Activated CD4-positive, alpha-beta memory T cell treated with anti-CD3 and anti-CD28 coated beads, Interleukin-2, amount 10 ng/mL, durations not matched to agents 7 days and 5 days (primary cell): ENCODE measurements around the gene THRB. TPM values are rescaled to one million over a fixed set of nuclear protein-coding genes. Genes with fewer than 3 reads are reported as not detected.

Experiments used
- CTCF ChIA-PET: fragments of 350-600 bp; sonication (Branson Sonifier 250); formaldehyde crosslinking; loops from one replicate; lab custom pipeline; 2021; ENCODE audit warnings: antibody characterized with exemption, inconsistent platforms; lab: Charles Lee
- POLR2A ChIA-PET: fragments of 350-600 bp; sonication (Branson Sonifier 250); formaldehyde crosslinking; loops from one replicate; lab custom pipeline; 2021; ENCODE audit warnings: antibody characterized with exemption; lab: Charles Lee
- DNase-seq: peaks from one replicate; pipeline ENCODE4 v3.0.0-alpha.2; 2020
- H3K27ac Mint-ChIP-seq: one replicate; pipeline ENCODE4 v1.8.0; 2021; ENCODE audit warnings: mild to moderate bottlenecking, mixed read lengths
- H3K27me3 Mint-ChIP-seq: one replicate; pipeline ENCODE4 v1.8.0; 2021; ENCODE audit warnings: mixed read lengths
- H3K36me3 Mint-ChIP-seq: one replicate; pipeline ENCODE4 v1.8.0; 2021; ENCODE audit warnings: low read depth, mixed read lengths
- H3K4me1 Mint-ChIP-seq: one replicate; pipeline ENCODE4 v1.8.0; 2021; ENCODE audit warnings: mixed read lengths
- H3K4me3 Mint-ChIP-seq: one replicate; pipeline ENCODE4 v1.8.0; 2021; ENCODE audit warnings: mild to moderate bottlenecking, mixed read lengths
- H3K9me3 Mint-ChIP-seq: one replicate; pipeline ENCODE4 v1.8.0; 2021; ENCODE audit warnings: mixed read lengths
- total RNA-seq, 2 experiments: library from RNA; stranded (reverse); gene quantifications; one replicate each; pipeline ENCODE4 v1.2.3, GENCODE V29; 2021

THRB gene
- total RNA-seq: not detected

DNA sequence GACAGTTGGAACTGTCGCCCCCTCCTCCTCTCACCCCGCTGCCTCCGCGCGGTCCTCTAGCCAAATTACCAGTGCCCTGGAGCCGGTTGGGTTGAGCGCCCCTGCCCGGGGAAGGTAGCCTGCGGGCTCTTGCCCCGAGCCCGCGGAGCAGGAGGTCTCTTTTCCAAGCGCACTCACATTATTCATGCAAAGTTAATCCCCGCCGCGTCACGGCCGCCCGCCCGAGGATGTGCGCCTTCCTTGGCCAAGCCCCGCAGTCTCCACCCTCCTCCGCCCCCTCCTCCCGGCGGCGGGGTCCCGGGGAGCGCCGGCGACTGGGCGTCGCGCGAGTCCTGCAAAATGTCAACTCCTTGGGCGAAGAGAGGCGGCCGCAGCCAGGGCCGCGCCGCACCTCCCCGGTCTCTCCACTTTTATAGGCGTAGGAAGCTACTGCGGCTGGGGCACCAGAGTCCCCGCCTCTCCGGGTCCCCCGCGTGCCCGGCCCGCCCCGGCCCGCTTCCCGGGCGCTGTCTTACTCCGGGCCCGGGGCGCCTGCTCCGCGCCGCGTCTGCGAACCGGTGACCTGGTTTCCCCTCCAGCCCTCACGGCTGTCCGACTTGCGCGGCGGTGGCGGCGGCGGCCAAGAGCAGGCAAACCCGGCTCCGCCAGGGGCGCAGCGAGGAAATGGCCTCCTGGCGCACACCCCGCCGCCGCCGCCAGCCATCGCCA, at the start of gene THRB:
TSS of gene THRB (minus strand) at position 233 of the 708 bp plus-strand sequence.
- CTCF ChIA-PET: no interaction called here
- Mint-ChIP-seq H3K4me3 (no peak within 1 kb of the TSS), H3K27ac (no peak within 1 kb of the TSS)

DNA sequence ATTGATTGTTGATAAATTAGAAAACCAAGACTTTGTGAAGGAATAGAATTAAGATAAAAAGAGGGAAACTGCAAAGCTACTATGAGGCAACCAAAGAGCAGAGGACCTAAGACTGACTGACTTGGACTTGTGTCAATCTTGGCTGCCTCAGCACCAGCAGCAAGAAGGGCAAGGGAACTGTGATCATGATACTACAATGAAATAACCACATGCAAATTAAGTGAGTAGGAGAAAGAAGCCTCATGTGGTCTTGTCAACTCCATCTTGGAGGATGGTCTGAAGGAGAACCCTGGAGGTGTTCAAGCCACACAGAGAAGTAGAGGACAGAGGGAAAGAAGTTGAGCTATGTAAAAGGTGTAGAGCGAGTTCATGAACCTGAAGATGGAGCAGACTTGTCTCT, 47.3 kb upstream of the THRB start:
- Mint-ChIP-seq H3K4me3 (no peak overlapping the region), H3K27me3 (no peaks in the 10 kb centered on the region), H3K4me1 (no peaks in the 10 kb centered on the region), H3K9me3 (no peaks in the 10 kb centered on the region), H3K27ac (no peak overlapping the region), H3K36me3 (no peaks in the 10 kb centered on the region)
- POLR2A ChIA-PET: no interaction called here
- no peak for DNase-seq
- CTCF ChIA-PET: no interaction called here

More for the DNA sequence above, at the start of gene THRB:
- POLR2A ChIA-PET: no interaction called here
- H3K36me3 Mint-ChIP-seq: no peaks in the 10 kb centered on the region
- H3K27me3 Mint-ChIP-seq: peaks cover 41% of the 10 kb centered on the region
- DNase-seq: no peak
- no peaks in the 10 kb centered on the region for H3K4me1 Mint-ChIP-seq
- no peaks in the 10 kb centered on the region for H3K9me3 Mint-ChIP-seq

DNA sequence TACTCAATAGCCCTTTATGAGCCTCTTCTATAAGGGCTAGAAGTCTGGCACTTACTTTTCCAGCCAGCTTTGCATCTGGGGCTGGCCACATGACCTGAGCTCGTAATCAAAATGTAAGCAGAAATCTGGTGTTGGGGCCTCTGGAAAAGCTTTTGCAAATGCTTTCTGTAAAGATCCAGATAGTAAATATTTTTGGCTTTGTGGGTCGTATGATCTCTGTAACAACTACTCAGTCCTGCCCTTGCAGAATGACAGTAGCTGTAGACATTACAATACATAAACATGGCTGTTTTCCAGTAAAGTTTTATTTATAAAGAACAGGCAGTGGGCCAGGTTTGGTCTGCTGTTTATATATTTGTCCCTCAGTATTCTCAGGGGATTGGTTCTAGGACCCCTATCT, 46.2 kb upstream of the THRB start:
- Mint-ChIP-seq H3K4me3 (no peak overlapping the region), H3K9me3 (no peaks in the 10 kb centered on the region), H3K4me1 (no peaks in the 10 kb centered on the region), H3K36me3 (no peaks in the 10 kb centered on the region), H3K27ac (no peak overlapping the region), H3K27me3 (no peaks in the 10 kb centered on the region)
- CTCF ChIA-PET: interaction anchor here (0.5 kb wide), 1 partner anchor 318 kb away, joined by 4 read pairs; no protein-coding TSS in a partner anchor
- no peak for DNase-seq
- POLR2A ChIA-PET: no interaction called here

DNA sequence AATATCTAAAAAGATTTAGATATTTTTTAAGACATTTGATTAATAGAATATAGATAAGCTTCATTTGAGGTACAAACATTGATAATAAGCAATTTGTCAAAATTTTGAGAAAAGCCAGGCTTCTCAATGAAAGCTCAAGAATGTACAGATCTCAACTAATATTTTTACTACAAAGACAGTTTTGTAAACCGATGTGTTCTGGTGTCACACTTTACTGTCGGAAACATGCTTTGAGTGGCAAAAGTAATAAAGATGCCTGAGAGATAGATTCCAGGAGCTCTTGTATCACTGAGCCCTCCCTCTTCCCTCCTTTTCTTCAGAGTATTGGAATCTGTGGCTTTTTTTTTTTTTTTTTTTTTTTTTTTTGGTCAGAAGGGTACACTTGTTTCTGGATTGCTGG, 45.0 kb upstream of the THRB start:
- ChIA-PET POLR2A (no interaction called here), CTCF (interaction anchor here (0.7 kb wide), 1 partner anchor 764 kb away, joined by 5 read pairs; no protein-coding TSS in a partner anchor)
- H3K4me3 Mint-ChIP-seq: no peak overlapping the region
- no peaks in the 10 kb centered on the region for H3K9me3 Mint-ChIP-seq
- no peaks in the 10 kb centered on the region for H3K36me3 Mint-ChIP-seq
- no peaks in the 10 kb centered on the region for H3K4me1 Mint-ChIP-seq
- H3K27me3 Mint-ChIP-seq: no peaks in the 10 kb centered on the region
- H3K27ac Mint-ChIP-seq: no peak overlapping the region
- DNase-seq: no peak

DNA sequence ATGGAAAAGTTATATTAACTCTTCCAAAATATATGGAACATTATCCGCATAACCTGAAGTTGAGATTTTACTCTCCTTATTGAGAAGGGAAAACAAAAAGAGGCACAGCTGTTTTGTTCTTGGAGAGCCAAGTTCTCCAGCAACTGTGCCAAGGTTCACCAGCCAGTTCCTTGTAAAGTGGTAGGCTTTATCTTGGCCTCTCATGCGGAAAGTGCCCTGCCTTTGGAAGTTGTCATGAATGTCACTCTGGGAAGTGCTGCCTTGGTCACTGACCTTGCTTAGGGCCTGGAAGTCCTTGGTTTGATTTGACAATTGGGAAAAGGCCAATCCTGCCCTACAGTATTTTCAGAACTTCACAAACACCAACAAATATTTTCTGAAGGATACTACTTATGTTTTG, 44.2 kb upstream of the THRB start:
- no peak overlapping the region for H3K27ac Mint-ChIP-seq
- no peaks in the 10 kb centered on the region for H3K27me3 Mint-ChIP-seq
- CTCF ChIA-PET: no interaction called here
- no peaks in the 10 kb centered on the region for H3K36me3 Mint-ChIP-seq
- POLR2A ChIA-PET: no interaction called here
- DNase-seq: no peak
- H3K9me3 Mint-ChIP-seq: no peaks in the 10 kb centered on the region
- H3K4me1 Mint-ChIP-seq: no peaks in the 10 kb centered on the region
- no peak overlapping the region for H3K4me3 Mint-ChIP-seq

DNA sequence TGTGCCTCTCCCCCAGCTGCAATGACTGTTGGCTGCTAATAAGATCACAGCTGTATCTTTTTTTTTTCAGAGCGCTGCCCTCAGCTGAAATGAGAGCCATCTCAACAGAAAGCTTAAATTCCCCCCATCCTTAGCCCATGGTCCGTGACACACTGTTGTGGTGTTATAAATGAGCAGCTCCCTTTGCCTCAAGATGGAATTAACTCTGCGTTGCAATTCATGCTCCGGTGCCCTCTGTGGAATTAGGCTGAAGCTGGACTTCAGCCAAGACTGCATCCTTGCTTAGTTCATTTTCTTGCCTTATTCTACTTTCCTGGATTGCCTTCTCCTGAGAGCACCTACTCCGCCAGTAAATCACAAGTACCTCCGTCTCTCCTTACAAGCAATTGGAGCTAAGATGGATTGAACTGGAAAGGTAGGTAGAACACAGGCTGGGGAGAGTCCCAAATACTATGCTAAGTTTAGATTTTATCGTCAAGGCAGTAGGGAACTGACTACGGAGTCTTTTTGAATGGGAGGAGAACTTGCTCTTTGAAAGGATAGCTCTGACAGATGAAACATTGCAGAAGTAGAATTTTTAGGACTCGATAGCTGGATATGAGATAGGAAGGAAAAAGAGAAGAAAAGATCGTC, 39.0 kb upstream of the THRB start:
- H3K9me3 Mint-ChIP-seq: peaks cover 3% of the 10 kb centered on the region
- ChIA-PET POLR2A (no interaction called here), CTCF (no interaction called here)

DNA sequence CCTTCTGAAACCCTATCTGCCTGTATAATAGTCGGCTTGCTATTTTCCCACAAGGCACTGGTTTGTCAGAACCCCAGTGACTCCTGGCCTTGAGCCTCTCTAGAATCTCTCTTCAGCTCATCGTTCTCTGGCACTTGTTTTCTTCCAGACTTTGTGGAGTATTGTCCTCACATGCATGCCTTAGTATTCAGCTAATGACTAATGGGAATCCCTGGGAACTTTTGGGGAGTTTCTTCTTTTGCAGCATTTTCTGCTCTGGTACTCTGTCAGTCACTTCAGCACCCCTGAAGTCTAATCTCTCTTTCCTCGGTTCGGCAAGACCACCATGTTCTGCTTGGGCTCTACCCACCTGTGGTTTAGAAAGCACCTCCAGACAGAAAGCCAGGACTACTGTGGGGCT, 35.8 kb upstream of the THRB start:
- POLR2A ChIA-PET: no interaction called here
- H3K27me3 Mint-ChIP-seq: no peaks in the 10 kb centered on the region
- H3K4me1 Mint-ChIP-seq: no peaks in the 10 kb centered on the region
- peaks cover 3% of the 10 kb centered on the region for H3K9me3 Mint-ChIP-seq
- DNase-seq: no peak
- no peak overlapping the region for H3K27ac Mint-ChIP-seq
- CTCF ChIA-PET: no interaction called here
- H3K36me3 Mint-ChIP-seq: no peaks in the 10 kb centered on the region
- H3K4me3 Mint-ChIP-seq: no peak overlapping the region

More for the DNA sequence above, 39.0 kb upstream of the THRB start:
- no peak overlapping the region for H3K4me3 Mint-ChIP-seq
- H3K4me1 Mint-ChIP-seq: no peaks in the 10 kb centered on the region
- H3K36me3 Mint-ChIP-seq: no peaks in the 10 kb centered on the region
- DNase-seq: no peak
- no peaks in the 10 kb centered on the region for H3K27me3 Mint-ChIP-seq
- H3K27ac Mint-ChIP-seq: no peak overlapping the region

DNA sequence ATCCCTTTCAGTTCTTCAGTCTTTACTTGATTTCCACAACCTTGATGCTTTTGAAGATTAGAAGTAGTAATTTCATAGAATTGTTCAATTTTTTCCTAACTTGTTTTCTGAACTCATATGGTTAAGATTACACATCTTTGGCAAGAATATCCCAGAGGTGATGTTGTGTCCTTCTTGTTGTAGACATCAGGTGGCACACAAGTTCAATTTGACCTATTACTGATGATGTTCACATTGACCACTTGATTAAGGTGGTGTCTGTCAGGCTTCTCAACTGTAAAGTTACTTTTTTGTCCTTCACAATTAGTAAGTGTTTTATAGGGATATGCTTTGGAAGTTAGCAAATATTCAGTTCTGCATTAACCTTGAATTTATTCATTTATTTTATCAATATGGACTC, 34.6 kb upstream of the THRB start:
- POLR2A ChIA-PET: no interaction called here
- Mint-ChIP-seq H3K27me3 (peaks cover 2% of the 10 kb centered on the region), H3K36me3 (no peaks in the 10 kb centered on the region), H3K4me3 (no peak overlapping the region), H3K27ac (no peak overlapping the region), H3K4me1 (no peaks in the 10 kb centered on the region), H3K9me3 (peaks cover 3% of the 10 kb centered on the region)
- no peak for DNase-seq
- CTCF ChIA-PET: no interaction called here

DNA sequence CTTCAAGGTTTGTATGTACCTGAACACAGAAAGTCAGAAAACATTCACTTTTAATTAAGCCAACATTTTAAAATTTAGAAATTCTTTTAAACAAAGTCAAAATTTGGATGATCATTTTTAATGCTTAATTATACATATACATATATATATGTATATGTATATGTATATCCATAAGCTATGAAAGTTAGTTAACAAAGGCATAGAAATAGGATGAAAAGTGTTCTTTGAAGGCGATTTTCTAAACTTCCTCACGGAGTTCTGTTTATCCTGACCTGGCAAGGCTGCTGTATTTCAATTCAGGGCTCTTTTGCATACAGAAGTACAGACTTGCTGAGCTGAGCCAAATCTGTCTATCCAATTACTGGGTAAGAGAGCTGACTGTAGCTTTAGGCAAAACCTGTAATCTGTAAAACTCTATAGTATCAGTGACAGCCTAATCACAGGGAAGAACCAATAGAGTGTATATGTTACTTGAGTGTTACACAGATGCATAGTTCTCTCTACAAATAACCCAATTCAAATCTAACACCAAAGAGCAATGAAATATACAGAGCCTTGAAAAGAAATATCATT, 32.1 kb upstream of the THRB start:
- ChIA-PET POLR2A (no interaction called here), CTCF (no interaction called here)
- no peak overlapping the region for H3K27ac Mint-ChIP-seq
- peaks cover 3% of the 10 kb centered on the region for H3K9me3 Mint-ChIP-seq
- no peaks in the 10 kb centered on the region for H3K4me1 Mint-ChIP-seq
- H3K36me3 Mint-ChIP-seq: no peaks in the 10 kb centered on the region
- DNase-seq: no peak
- peaks cover 17% of the 10 kb centered on the region for H3K27me3 Mint-ChIP-seq
- H3K4me3 Mint-ChIP-seq: no peak overlapping the region

DNA sequence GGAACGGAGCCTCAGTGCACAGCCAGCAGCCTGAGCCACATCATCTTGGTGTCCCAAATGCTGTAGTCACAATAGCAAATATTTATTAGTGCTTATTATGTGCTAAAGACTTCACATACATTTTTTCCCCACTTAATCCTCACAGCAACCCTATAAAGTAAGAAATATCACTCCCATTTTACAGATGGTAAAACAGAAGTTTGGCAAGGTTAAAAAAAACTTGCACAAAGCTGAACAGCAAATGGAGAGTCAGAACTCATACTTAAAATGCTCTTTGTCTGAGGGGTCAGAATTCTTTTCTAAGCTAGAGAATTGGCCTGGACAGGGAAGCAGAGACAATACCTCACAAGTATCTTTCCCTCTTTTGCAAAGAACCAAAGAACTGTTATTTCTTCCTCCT, 30.9 kb upstream of the THRB start:
- POLR2A ChIA-PET: no interaction called here
- H3K9me3 Mint-ChIP-seq: no peaks in the 10 kb centered on the region
- H3K27me3 Mint-ChIP-seq: peaks cover 24% of the 10 kb centered on the region
- H3K4me3 Mint-ChIP-seq: no peak overlapping the region
- peaks cover 3% of the 10 kb centered on the region for H3K36me3 Mint-ChIP-seq
- CTCF ChIA-PET: no interaction called here
- no peak overlapping the region for H3K27ac Mint-ChIP-seq
- H3K4me1 Mint-ChIP-seq: no peaks in the 10 kb centered on the region
- no peak for DNase-seq

DNA sequence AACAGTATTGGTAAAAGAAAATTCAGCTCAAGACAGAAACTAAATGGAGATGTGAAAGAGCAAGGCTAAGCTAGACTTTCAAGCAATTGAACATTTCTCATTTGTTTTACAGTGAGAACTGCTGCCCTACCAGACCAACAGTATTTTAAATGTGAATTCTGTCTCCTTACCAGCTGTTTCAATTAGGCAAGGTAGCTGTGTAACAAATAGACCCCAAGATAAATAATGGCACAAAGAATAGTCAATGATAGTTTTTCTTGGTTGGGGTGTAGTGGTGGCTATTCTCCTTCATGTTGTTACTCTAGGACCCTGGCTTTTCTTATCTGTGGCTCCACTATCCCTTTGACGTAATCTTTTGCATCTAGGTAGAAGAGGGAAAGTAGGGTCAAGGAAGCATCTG, 30.4 kb upstream of the THRB start:
- POLR2A ChIA-PET: no interaction called here
- H3K4me1 Mint-ChIP-seq: no peaks in the 10 kb centered on the region
- no peak overlapping the region for H3K4me3 Mint-ChIP-seq

DNA sequence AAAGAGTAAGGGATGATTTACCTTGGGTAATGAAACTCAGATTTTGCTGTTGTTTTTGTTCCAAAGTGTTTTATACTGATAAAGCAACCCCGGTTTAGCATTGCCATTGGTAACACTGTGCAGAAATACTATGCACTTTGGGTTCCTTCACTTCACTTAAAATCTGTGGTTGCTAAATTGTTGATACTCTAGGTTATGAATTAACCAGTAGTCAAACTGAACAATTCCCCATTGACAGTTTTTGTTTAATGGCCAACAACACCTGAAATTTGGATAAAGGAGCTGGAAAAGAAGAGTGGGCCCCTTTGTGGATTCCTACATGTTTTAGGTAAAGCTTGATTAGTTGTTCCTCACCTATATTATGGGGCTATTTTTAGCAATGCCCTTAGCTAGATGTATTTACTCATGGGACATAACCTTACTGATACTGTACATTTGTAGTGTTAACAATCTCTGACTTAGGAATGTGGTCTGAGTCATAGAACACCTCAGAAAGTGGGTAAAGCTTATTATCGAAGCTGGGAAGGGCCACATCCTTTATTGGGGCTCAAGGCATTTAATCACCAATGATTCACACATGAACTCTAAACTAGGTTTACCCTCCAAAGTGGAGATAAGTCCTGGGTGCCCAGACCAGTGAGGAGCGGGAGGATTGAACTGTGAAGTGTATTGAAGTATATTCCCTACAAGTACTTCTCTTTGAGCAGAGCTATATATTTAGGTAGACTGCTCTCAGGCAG, 29.5 kb upstream of the THRB start:
- peaks cover 31% of the 10 kb centered on the region for H3K27me3 Mint-ChIP-seq
- ChIA-PET POLR2A (no interaction called here), CTCF (no interaction called here)
- no peak for DNase-seq
- no peaks in the 10 kb centered on the region for H3K9me3 Mint-ChIP-seq
- H3K4me3 Mint-ChIP-seq: no peak overlapping the region
- H3K4me1 Mint-ChIP-seq: no peaks in the 10 kb centered on the region
- H3K27ac Mint-ChIP-seq: no peak overlapping the region
- peaks cover 3% of the 10 kb centered on the region for H3K36me3 Mint-ChIP-seq

More for the DNA sequence above, 30.4 kb upstream of the THRB start:
- DNase-seq: no peak
- Mint-ChIP-seq H3K9me3 (no peaks in the 10 kb centered on the region), H3K27me3 (peaks cover 28% of the 10 kb centered on the region), H3K36me3 (peaks cover 3% of the 10 kb centered on the region), H3K27ac (no peak overlapping the region)
- CTCF ChIA-PET: no interaction called here

DNA sequence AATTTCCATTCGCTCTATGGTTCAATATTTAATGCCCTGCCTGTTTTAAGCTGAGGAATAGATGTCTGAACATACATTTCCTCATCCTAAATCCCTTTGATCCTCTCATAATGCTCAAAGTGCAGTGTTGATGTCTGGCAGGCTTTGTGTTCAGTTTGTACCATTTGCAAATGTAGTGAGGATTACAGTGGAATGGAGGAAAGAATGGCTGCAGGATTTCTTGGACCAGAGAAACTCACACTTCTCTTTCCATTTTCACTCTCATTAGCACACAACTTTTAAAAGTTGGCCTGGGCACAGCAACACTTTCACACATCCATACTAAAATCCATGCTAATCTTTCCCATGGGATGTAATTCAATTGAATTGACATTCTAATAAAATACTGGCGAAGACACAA, 28.6 kb upstream of the THRB start:
- POLR2A ChIA-PET: no interaction called here
- H3K27me3 Mint-ChIP-seq: peaks cover 31% of the 10 kb centered on the region
- H3K4me3 Mint-ChIP-seq: no peak overlapping the region
- H3K9me3 Mint-ChIP-seq: no peaks in the 10 kb centered on the region
- H3K4me1 Mint-ChIP-seq: no peaks in the 10 kb centered on the region
- CTCF ChIA-PET: no interaction called here
- peaks cover 3% of the 10 kb centered on the region for H3K36me3 Mint-ChIP-seq
- DNase-seq: no peak
- H3K27ac Mint-ChIP-seq: no peak overlapping the region
